Type B pancreatic cell (in vitro differentiated cells): Measurements from ENCODE around the gene BCAP31. TPM values are rescaled to one million over a fixed set of nuclear protein-coding genes. Genes with fewer than 3 reads are reported as not detected.
A peak's percentile ranks its signal among the peaks of the same experiment; 100 is the strongest.

Source experiments
- DNase-seq: peaks from one replicate; pipeline ENCODE4 v3.0.0; 2021; ENCODE audit warnings: mixed read lengths; ENCODE audit not compliant: unreplicated experiment; ENCODE audit errors: extremely low spot score
- H3K27ac Mint-ChIP-seq: 2 replicates; pipeline ENCODE4 v1.8.0; 2021; ENCODE audit warnings: mild to moderate bottlenecking, mixed read lengths
- H3K27me3 Mint-ChIP-seq: 2 replicates; pipeline ENCODE4 v1.8.0; 2021; ENCODE audit warnings: mixed read lengths
- H3K36me3 Mint-ChIP-seq: 2 replicates; pipeline ENCODE4 v1.8.0; 2021; ENCODE audit warnings: mixed read lengths
- H3K4me1 Mint-ChIP-seq: one replicate; pipeline ENCODE4 v1.8.0; 2021; ENCODE audit warnings: mixed read lengths; ENCODE audit not compliant: unreplicated experiment
- H3K4me3 Mint-ChIP-seq: 2 replicates; pipeline ENCODE4 v1.8.0; 2021; ENCODE audit warnings: mild to moderate bottlenecking, mixed read lengths
- H3K9me3 Mint-ChIP-seq: 2 replicates; pipeline ENCODE4 v1.8.0; 2021; ENCODE audit warnings: mixed read lengths
- long read RNA-seq: library from polyadenylated mRNA; unstranded; transcript quantifications from one replicate; pipeline ENCODE4 v2.0.0, GENCODE V29; 2020
- total RNA-seq: library from RNA; stranded (reverse); gene quantifications from 2 replicates; pipeline ENCODE4 v1.2.1, GENCODE V29; 2021; ENCODE audit warnings: low replicate concordance
- TF ChIP-seq, protein P1 (sequence below): fragments of 200-600 bp; sonication (generic); conservative IDR thresholded peaks from 2 replicates; pipeline ENCODE4 v1.5.0; 2021; ENCODE audit warnings: antibody characterized with exemption, mild to moderate bottlenecking

Gene BCAP31
- total RNA-seq: 160 and 223 TPM in 2 replicates
- long read RNA-seq, transcript BCAP31-201 (8 exons, 1,643 nt): major isoform, 543 of 596 reads
- long read RNA-seq, transcript BCAP31-207 (8 exons, 1,824 nt): minor isoform, 5 of 596 reads
- long read RNA-seq, partial matches to known transcripts: 28 of 596 reads
- long read RNA-seq, other reads (novel, unspliced or antisense): 19 of 596 reads

GRCh38 chrX:153724252-153725038 lies at the start of gene BCAP31, which contains the start of gene ABCD1:
Gene BCAP31 (minus strand): TSS chrX:153724387. CDS start chrX:153723244, 1,143 bp downstream.
Gene ABCD1 (plus strand): TSS chrX:153724856. CDS start chrX:153725267, 411 bp downstream.
- Mint-ChIP-seq H3K9me3 (no peaks in the 10 kb centered on the region), H3K27ac (peak within 1 kb of the TSS; percentile 94), H3K4me1 (peaks cover 9% of the 10 kb centered on the region), H3K4me3 (peak within 1 kb of the TSS; percentile 90), H3K36me3 (peaks cover 6% of the 10 kb centered on the region), H3K27me3 (no peaks in the 10 kb centered on the region)
- DNase-seq: peak; percentile 93
- TF ChIP-seq, protein P1, sequence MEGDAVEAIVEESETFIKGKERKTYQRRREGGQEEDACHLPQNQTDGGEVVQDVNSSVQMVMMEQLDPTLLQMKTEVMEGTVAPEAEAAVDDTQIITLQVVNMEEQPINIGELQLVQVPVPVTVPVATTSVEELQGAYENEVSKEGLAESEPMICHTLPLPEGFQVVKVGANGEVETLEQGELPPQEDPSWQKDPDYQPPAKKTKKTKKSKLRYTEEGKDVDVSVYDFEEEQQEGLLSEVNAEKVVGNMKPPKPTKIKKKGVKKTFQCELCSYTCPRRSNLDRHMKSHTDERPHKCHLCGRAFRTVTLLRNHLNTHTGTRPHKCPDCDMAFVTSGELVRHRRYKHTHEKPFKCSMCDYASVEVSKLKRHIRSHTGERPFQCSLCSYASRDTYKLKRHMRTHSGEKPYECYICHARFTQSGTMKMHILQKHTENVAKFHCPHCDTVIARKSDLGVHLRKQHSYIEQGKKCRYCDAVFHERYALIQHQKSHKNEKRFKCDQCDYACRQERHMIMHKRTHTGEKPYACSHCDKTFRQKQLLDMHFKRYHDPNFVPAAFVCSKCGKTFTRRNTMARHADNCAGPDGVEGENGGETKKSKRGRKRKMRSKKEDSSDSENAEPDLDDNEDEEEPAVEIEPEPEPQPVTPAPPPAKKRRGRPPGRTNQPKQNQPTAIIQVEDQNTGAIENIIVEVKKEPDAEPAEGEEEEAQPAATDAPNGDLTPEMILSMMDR: no peak

DNA sequence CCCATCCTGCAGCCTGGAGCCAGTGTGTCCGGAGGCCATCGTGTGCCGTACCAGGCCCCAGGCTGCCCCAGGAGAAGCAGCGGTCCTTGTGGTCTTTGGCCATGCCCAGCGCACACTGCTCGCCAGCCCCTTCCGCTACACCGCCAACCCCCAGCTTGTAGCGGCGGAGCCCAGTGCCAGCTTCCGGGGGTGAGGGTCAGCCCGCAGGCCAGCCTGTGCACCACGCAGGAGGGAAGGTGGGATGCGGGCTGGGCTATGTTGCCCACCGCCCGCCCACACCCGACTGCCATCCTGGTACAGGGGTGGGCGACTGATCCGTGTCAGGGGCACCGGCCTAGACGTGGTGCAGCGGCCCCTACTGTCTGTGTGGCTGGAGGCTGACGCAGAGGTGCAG lies 49.0 kb upstream of the BCAP31 start:
- Mint-ChIP-seq H3K9me3 (no peaks in the 10 kb centered on the region), H3K27me3 (no peaks in the 10 kb centered on the region), H3K4me1 (no peaks in the 10 kb centered on the region), H3K27ac (no peak overlapping the region), H3K36me3 (no peaks in the 10 kb centered on the region), H3K4me3 (no peak overlapping the region)
- DNase-seq: no peak
- TF ChIP-seq, protein P1: no peak

GRCh38 chrX:153772316-153773217 lies 48.4 kb upstream of the BCAP31 start:
- Mint-ChIP-seq H3K4me3 (no peak overlapping the region), H3K4me1 (no peaks in the 10 kb centered on the region), H3K36me3 (no peaks in the 10 kb centered on the region), H3K27ac (no peak overlapping the region), H3K27me3 (no peaks in the 10 kb centered on the region), H3K9me3 (no peaks in the 10 kb centered on the region)
- DNase-seq: no peak
- TF ChIP-seq, protein P1: no peak

DNA sequence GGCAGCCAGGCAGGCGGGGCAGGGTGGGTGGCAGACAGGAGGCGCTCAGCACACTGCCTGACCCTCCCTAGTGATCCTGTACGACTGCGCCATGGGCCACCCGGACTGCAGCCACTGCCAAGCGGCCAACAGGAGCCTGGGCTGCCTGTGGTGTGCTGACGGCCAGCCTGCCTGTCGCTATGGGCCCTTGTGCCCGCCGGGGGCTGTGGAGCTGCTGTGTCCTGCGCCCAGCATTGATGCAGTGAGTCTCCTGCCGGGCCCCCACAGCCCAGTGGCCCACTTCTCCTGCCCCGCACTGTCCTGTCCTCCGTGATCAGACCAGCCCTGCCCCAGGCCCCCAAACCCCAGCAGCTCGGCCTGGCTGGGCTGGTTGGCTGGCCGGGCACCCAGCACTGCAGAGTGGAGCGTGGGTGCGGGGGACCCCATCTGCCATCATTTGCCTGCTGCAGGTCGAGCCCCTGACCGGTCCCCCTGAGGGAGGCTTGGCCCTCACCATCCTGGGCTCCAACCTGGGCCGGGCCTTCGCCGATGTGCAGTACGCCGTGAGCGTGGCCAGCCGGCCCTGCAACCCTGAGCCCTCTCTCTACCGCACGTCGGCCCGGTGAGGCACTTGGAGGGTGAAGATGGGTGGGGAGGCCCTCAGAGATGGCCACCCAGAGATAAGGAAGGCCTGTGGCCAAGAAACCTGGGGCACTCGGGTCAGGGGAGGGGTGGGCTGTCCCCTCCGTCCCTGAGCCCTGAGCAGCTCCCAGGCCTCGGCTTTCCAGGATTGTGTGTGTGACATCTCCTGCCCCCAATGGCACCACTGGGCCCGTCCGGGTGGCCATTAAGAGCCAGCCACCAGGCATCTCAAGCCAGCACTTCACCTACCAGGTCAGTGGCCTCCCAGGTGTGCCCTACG lies 47.5 kb upstream of the BCAP31 start:
- Mint-ChIP-seq H3K27me3 (no peaks in the 10 kb centered on the region), H3K9me3 (no peaks in the 10 kb centered on the region), H3K4me1 (no peaks in the 10 kb centered on the region), H3K27ac (no peak overlapping the region), H3K36me3 (no peaks in the 10 kb centered on the region), H3K4me3 (no peak overlapping the region)
- DNase-seq: no peak
- TF ChIP-seq, protein P1: no peak
